GM18519 (cell line): ENCODE data around the gene EEF1AKMT4.

ENCODE experiments used
- ATAC-seq: cut with Tn5 transposase; IDR thresholded peaks from one replicate; pipeline ENCODE4 v1.9.1; 2021; ENCODE audit warnings: mild to moderate bottlenecking, moderate library complexity; ENCODE audit not compliant: unreplicated experiment, low FRiP score

Gene EEF1AKMT4

DNA sequence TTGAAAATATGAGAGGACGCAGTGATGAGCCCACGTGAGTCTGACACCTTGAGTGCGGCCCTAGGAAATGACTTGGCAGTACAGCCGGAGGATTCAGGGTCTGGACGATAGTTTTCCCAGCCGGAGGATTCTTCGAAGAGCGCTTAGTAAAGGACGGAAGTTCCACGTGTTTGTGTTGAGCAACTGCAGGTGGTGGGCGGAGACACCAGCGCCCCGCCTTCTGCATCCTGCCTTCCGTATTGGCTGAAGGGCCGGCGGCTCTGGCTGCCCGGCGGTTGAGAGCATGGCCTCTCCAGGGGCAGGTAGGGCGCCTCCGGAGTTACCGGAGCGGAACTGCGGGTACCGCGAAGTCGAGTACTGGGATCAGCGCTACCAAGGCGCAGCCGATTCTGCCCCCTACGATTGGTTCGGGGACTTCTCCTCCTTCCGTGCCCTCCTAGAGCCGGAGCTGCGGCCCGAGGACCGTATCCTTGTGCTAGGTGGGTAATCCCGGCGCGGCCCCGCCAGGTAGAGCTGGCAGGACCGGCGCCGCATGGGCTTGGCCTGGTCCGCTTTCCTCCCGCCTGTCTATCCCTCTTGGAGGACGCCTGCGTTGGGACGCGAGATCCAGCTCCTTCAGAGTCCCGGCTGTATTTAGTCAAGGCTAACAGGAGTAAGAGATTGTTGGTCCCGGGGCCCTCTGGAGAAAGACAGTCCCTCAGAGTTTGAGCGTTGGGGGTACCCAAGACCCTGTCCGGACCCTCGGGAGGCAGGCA lies at the start of gene EEF1AKMT4:
EEF1AKMT4 (plus strand) TSS at position 261 of the 755 bp plus-strand sequence; CDS start at position 284, 23 bp downstream.
- peak; percentile 69 for ATAC-seq

DNA sequence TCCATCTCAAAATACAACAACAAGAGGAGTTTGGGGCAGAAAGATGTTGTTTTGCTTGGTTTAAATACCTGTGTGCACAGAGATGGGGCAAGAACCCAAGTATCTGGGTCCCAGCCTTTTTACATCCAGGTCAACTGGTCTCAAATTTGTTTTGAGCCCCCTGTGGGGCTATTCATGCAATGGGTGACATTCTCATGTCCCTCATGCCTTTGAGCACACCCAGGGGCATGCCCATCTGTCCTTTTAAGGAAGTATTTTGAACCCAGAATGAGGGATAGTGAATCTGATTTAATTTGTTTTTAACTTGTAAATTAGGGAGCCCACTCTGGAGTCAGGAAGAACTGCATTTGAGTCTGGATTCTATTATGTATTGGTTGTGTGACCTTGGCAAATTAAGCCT lies 48.6 kb upstream of the EEF1AKMT4 start:
- ATAC-seq = no peak

DNA sequence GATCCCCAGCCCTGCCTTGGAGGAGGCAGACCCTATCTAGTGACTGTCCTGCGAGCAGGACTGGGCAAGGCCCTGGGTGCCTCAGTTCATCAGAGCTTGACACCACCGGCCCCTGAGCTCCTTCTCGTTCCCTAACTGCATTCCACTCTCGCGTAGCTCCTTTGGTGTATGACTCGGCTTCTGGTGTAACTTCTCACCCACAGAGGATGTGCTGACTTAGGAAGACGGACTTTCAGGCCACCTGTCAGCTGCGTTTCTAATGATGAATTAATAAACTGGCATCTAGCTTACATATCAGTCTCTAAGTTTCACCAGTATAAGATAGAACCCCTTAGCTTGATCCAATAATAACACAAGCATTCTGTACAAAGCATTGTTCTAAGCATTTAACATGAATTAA lies 45.9 kb upstream of the EEF1AKMT4 start:
- no peak for ATAC-seq

DNA sequence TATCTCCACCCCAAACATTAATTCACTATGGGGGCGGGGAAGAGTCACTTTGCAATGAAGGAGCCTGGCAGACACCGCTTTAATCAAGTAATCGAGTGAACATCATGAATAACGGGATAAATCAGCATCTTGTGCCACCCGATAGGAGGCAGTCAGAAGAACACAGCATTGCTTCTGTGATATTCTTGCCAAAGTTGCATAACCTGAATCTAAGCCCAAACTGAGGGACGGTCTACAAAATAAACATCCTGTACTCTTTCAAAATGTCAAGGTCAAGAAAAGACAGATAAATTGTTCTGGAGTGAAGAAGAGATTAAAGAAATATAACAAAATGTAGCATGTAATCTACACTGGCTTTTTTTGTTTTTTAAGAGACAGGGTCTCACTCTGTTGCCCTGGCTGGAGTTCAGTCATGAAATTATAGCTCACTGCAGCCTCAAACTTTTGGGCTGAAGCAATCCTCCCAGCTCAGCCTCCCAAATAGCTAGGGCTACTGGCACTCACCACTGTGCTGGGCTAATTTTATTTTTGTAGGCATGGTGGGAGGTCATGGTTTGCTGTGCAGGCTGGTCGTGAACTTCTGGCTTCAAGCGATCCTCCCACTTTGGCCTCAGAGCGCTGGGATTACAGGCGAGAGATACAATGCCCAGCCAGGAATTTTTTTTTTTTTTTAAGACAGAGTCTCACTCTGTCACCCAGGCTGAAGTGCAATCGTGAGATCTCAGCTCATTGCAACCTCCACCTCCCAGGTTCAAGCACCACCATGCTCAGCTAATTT lies 40.1 kb upstream of the EEF1AKMT4 start:
- ATAC-seq = no peak

DNA sequence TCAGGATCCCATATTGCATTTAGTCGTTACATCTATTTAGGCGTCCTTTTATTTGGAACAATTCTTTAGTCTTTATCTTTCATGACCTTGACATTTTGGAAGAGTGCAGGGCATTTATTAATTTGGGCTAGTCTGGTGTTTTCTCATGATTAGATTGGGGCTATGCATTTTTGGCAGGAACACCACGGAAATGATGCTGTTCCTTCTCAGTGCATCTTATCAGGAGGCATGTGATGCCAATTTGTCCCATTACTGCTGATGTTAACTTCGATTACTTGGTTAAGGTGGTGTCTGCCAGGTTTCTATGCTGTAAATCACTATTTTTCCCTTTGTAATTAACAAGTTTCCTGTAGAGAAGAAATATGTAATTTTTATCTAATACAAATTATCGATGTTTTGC lies 38.2 kb upstream of the EEF1AKMT4 start:
- ATAC-seq = no peak

DNA sequence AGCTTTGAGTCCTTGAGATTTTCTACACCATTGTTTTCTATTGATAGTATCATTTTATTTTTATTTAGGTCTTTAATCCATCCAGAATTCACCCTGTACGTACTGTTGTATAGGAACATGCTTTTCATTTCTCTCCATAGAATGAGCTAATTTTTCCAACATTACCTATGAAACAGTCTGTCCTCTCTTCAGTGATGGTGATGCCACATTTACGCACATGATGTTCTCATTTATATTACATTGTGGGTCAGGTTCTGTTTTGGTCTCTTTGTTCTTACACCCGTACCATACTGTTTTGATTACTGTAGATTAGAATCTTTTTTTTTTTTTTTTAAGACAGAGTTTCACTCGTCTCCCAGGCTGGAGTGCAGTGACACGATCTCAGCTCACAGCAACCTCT lies 37.8 kb upstream of the EEF1AKMT4 start:
- no peak for ATAC-seq

DNA sequence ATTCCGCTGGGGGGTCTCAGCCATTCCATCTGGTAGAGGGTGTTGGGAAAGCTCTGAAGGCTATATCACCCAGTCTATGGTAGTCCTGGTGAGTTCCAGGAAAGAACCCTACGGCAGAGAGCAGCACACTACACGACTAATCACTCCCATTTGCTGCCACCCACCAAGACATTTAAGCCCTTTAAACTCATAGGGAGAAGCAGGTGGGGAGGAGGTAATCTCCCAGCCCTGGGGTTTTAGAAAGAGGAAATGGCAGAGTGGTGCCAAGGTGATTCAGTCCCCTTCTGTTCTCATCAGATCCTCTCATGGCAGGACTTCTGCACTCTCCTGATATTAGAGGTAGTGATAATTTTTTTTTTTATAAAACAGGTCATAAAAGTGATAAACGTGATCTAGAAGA lies 30.7 kb upstream of the EEF1AKMT4 start:
- ATAC-seq = no peak

DNA sequence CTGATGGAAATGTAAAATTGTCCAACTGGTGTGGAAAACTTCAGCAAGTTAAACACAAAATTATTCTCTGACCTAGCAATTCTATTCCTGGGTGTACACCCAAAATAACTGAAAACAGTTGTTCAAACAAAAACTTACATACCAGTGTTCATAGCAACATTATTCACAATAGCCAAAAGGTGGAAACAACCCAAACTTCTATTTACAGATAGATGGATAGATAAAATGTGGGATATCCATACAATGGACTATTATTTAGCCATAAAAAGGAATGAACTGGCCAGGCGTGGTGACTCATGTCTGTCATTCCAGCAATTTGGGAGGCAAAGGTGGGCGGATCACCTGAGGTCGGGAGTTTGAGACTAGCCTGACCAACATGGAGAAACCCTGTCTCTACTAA lies 27.0 kb upstream of the EEF1AKMT4 start:
- ATAC-seq = no peak

DNA sequence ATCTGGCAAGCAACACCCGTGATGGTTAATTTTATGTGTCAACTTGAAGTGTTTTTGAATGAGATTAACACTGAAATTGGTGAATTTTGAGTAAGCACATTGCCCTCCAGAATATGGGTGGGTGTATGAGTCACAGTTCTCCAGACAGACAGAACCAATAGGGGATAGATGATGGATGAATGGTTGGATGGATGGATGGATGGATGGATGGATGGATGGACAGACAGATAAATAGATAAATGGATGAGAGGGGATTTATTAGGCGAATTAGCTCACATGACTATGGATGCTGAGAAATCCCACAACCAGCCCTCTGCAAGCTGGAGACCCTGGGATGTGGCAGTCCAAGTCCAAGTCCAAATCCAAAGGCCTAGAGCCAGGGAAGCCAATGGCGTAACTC lies 25.5 kb upstream of the EEF1AKMT4 start:
- ATAC-seq = no peak

DNA sequence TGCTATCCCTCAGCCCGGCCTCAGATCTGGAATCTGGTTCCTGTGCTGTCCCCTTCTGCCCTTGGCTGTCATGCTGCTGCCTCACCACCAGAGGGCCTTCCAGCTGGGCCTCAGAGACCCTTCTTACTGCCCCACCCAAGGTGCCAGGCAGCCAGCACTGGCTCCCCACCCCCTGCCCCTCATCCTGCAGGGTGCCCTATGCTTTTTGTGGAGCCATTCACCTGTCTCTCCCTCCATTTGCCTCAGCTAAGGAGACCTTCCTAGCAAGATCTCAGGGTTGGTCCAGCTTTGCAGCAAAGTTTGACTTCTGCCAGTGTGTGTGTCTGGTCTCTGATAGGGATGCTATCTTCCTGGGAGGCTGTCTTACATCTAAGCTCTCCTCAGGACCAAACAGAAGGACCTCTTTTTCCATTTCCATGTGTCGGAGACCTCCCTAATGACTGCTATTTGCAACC lies 22.0 kb upstream of the EEF1AKMT4 start:
- no peak for ATAC-seq

DNA sequence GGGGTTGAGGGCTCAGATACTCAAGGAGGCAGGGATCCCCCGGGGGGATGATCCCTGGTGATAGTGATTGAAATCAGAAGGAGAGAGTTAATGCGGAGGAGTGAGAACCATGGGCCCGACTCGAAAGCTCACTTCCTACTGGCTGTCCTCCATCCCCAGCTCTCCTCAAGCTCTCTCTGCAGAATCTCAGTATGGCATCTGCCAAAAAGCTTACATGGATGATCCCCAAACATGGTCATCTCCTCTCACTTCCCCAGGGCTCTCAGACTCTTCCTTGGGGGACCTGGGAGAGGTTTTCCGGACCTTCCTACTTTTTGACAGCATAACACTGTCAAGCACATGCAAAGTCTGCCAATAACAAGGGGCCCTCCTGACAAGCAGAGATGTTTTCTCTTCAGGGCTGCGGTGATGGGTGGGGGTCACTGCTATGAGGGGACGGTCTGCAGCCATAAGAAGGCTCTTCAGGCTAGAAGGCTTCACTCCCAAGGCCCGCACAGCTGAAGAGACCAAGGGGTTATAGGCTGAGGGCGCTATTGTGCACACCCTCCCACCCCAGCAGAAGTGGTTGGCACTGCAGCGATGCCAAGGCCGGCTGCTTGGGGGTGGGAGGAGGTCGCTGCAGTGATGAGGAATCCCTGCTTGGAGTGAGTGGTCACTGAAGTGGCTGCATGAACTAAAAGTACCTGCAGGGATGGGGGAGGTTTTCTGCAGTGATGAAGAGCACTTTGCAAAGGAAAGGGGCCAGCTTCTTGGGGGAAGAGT lies 20.9 kb upstream of the EEF1AKMT4 start:
- ATAC-seq = no peak

DNA sequence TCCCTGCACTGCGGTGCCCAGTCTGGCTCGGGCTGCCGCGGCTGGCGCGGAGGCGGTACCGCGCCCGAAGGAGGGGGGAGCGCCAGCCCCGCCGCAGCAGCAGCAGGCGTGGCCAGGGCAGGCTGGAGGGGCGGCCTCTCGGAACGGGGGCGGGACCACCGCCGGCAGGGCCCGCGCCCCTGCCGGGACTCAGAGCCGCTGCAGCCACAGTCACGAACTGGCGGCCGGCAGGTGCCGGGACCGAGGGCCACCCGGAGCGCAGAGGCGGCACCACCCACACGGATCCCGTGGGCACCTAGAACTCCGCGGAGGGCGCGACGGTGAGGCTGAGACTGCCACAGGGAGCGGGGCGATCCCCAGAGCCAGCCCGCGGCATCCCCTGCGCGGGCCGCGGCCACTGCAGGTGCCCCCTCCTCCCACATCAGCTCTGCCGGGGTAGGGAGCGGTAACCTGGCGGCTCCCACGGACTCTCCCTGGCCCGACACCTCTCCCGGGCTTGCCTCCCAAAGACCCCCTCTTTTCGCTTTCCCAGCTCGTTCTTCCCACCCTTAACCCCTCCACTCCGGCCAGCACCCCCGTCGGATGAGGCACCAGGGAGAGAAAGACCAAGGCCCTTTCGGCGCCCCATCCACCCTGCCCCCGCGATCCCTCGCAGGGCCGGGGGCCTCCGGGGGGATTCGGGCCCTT lies 19.9 kb upstream of the EEF1AKMT4 start, which contains the start of gene VWA5B2:
VWA5B2 (plus strand) TSS at position 192 of the 687 bp plus-strand sequence. CDS start 944 bp downstream, outside the sequence.
- no peak for ATAC-seq

DNA sequence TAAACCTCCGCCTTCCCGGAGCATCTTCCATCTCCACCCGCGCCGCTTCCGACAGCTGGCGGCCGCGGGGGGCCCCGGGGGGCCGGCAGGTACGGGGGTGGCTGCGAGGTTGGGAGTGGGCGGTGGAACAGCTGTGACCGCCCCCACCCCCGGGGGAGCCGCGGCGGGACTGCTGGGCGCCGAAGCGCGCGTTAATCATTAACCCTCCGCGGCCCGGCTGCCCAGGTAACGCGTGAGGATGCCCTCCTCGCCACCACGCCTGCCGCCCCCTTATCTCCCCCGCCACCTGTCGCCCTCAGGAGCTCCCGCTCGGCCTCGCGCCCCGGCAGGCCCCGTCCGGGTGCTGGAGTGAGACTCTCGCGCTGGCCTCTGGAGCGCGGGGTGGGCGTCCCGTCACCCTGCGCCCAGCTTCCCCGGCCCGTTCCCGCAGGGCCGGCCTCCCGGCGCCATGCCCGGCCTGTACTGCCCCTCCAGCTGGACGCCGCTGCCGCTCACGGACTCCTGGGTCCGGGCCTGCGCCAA lies 19.3 kb upstream of the EEF1AKMT4 start:
- ATAC-seq = no peak

DNA sequence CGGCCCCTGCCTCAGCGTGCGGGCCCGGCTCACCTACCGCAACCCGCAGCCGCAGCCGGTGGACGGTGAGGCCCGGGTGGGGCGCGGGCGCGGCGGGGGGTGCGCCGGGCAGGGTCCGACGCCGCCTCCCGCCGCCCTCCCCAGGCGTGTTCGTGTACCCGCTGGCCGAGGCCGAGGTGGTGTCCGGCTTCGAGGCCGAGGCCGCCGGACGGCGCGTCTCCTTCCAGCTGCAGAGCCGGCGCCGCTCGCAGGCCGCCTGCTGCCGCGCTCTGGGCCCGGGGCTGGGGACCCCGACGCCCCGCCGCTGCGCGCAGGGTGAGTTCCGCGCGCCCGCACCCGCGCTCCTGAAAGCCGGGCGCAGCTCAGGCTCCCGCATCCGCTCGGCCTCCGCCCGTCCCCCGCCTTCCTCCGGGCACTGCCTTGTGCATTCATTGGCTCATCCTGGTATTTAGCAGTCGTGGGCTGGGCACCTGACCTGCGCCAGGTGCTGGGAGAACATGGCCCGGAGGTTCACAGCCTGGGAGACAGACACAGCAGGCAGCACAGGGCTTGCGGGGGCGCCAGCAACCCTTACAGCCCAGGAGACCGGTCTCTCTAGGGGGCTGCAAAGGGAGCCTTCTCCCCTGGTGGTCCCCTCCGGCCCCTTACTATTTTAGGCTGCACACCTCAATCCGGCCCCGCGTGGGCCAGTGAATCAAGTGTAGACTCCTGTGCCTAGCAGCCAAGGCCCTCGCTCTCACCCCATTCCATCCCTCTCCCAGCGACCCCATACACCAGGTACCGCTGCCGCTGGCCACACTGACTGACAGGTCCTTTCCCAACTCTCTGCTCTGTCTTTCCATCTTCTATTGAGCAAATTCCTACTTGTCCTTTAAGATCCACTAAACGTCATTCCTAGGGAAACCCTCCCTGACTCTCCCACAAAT lies 18.6 kb upstream of the EEF1AKMT4 start:
- ATAC-seq = no peak

DNA sequence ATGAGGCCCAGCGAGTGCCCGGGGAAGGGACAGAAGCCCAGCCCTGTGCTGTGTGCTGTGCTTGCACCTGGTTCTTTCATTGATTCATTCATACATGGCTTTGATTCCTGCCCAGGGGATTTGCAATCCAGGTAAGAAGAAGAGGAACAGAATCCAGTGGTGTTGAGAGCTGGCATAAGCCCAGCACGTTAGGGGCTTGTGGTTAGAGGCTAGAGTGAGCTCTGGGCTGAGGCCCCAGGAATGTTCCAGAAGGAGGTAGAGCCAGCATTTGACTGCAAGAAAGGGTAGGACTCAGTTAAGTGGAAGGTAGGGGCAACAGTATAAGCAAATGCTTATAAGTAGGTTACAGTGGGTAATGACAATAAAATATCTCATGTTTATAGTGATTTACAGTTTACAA lies 17.8 kb upstream of the EEF1AKMT4 start:
- ATAC-seq = no peak

DNA sequence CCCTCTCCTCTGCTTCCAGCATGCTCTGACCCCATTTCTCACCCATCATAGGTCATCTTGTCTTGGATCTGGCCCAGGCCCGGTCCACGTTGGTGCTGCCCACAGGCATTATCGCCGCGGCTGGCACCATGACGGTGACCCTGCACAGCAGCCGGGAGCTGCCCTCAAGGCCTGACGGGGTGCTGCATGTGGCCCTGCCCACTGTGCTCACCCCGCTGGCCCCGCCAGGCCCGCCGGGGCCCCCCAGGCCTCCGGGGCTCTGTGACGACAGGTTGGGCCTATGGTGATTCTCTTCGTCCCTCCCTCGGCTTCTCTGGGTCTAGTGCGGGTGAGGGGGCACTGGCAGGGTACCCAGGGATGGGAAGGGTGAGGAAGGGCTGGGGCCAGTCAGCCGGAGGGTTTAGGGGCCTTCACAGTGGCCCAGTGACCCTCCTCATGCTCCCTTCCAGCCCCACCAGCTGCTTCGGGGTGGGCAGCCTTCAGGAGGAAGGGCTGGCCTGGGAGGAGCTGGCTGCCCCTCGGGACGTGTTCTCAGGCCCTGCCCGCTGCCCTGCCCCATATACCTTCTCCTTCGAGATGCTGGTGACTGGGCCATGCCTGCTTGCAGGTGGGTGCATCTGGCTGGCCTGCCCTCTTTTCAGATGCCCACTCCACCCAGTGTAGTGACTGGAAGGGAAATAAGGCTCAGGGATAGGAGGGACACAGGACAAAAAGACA lies 16.2 kb upstream of the EEF1AKMT4 start:
- ATAC-seq = no peak

DNA sequence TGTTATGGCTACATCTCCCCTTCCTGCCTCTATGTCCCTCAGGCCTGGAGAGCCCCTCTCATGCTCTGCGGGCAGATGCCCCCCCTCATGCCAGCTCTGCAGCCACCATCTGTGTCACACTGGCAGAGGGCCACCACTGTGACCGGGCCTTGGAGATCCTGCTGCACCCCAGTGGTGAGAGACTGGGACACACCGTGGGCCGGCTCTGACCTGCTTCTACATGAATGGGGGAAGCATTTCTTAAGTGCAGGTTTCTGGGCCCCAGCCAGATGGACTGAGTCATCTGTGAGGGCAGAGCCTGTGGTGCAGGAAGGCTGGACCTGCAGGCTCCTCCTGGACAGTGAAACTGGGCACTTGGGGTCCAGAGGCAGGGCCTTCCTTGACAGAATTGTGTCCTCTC lies 15.2 kb upstream of the EEF1AKMT4 start:
- ATAC-seq = no peak

DNA sequence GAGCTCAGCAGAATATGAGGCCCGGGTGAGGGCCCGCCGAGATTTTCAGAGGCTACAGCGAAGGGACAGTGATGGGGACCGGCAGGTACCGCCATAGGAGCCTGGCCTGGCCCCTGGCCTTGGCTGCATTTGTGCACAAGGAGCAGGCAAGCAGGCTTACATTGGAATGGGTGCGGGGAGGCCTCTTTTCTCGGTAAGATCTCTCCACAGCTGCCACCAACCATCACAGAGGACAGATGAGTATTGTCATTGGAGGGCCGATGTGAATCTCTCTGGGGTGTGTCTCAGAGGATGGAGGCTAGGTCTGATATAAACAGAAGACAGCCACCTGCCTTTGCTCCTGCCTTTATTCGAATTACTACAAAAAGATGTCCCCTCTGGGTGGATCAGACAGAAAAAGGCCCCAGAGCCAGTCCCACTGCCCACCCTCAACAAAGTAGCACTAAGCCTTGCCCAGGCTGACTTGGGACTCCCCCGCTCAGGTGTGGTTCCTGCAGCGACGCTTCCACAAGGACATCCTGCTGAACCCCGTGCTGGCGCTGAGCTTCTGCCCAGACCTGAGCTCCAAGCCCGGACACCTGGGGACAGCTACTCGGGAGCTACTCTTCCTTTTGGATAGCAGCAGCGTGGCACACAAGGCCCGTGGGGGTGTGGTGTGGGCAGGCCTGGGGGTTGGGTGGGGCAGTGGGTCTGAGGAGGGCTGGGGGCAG lies 14.6 kb upstream of the EEF1AKMT4 start:
- no peak for ATAC-seq
